Hepatocyte (in vitro differentiated cells): ENCODE results near the gene HERC3.

Experiments
- CTCF ChIP-seq: fragments of 200-600 bp; sonication (generic); IDR thresholded peaks from 2 replicates; pipeline ENCODE4 v1.5.1; 2016; ENCODE audit warnings: antibody characterized with exemption, mild to moderate bottlenecking; ENCODE audit not compliant: poor library complexity
- EZH2phosphoT487 ChIP-seq: fragments of 200-600 bp; sonication (generic); IDR thresholded peaks from one replicate; pipeline ENCODE4 v1.6.1; 2018; ENCODE audit warnings: antibody characterized with exemption, mild to moderate bottlenecking, low read depth, moderate library complexity; ENCODE audit not compliant: unreplicated experiment, severe bottlenecking

GRCh38 chr4:88605736-88606135 lies 13.5 kb downstream of the HERC3 start:
- no peak for TF ChIP-seq CTCF
- TF ChIP-seq EZH2phosphoT487: no peak
